Measurements from ENCODE around the gene MIS12.

DNA sequence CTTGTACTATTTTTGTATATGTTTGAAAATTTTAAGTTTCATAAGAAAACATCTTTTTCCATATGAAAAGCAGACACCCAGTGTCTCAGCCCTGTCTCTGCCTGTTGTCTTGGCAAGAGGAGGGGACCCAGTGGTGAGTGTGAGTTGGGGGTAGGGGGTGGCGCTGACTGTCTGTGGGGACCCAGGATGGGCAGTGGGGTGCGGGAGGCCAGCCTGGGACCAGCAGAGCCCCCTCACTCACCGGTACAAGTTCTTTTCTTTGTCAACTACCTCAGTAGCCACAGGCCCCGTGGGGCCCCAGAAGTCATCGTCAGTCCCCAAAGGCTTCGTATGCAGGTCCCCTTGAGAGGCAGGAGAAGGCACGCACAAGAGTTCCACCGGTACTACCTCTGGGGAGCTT lies 46.2 kb downstream of the MIS12 start:
- TF ChIP-seq POLR2A (IDR thresholded peaks at IDR 0.05; ENCODE audit: low read depth, low read length) (no peak), CTCF (conservative IDR thresholded peaks at IDR 0.05; ENCODE audit: low read depth, low read length) (no peak), MAFK (IDR thresholded peaks at IDR 0.05; ENCODE audit: low read depth, low read length) (no peak), MAZ (IDR thresholded peaks at IDR 0.05; ENCODE audit: borderline replicate concordance, low read depth, low read length) (no peak), RCOR1 (IDR thresholded peaks at IDR 0.05; ENCODE audit: insufficient replicate concordance, low read length) (no peak), CEBPB (IDR thresholded peaks at IDR 0.05; ENCODE audit: low read depth, low read length) (no peak), RFX5 (IDR thresholded peaks at IDR 0.05; ENCODE audit: low read depth, low read length) (no peak), CHD1 (IDR thresholded peaks at IDR 0.05; ENCODE audit: low read depth, low read length) (no peak), FOS (IDR thresholded peaks at IDR 0.05; ENCODE audit: low read depth, low read length) (no peak), RAD21 (IDR thresholded peaks at IDR 0.05; ENCODE audit: low read length) (no peak), MXI1 (IDR thresholded peaks at IDR 0.05; ENCODE audit: borderline replicate concordance, low read depth, low read length) (no peak), NFE2L2 (IDR thresholded peaks at IDR 0.05; ENCODE audit: low read depth, low read length) (no peak)
- TF ChIP-seq, protein P1, sequence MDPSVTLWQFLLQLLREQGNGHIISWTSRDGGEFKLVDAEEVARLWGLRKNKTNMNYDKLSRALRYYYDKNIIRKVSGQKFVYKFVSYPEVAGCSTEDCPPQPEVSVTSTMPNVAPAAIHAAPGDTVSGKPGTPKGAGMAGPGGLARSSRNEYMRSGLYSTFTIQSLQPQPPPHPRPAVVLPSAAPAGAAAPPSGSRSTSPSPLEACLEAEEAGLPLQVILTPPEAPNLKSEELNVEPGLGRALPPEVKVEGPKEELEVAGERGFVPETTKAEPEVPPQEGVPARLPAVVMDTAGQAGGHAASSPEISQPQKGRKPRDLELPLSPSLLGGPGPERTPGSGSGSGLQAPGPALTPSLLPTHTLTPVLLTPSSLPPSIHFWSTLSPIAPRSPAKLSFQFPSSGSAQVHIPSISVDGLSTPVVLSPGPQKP (IDR thresholded peaks at IDR 0.05; ENCODE audit: borderline replicate concordance, low read depth, low read length) = no peak

Measured in IMR-90 (cell line).